ENCODE results near the gene GPC2.

DNA sequence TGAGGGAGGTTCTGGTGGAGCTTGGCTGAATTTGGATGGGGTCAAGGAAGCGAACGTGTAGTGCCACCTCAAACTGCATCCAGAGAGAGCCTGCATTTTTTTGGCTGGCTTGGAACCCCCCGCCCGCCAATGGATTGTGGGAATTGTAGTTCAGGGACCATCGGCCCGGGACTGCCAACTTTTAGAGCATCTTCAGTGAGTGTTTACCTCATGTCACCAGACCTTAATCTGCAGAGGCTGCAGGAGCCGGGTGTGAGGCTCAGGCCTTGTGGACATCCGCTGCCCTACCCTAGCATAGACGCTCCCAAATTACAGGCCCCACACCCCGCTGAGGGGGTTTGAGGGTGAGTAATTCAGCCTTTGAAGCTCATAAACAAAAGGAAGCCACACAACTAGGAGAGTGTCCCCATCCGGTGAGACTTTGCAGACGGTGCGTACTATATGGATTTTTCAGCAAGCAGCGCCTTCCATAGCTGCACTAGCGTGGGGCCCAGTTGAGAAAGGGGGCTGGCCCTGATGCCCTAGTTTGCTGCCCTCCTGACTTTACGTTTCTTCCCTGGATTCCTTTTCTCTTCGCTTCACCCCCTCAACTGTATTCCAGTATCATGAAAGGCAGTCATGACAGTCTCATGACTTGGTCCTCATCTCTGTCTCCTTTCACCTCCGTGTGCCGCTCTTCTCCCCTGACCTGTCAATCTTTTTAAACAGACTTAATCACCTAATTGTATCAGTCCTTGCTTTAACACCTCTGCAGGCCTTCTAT lies 57.0 kb downstream of the GPC2 start:
- TF ChIP-seq, protein P1, sequence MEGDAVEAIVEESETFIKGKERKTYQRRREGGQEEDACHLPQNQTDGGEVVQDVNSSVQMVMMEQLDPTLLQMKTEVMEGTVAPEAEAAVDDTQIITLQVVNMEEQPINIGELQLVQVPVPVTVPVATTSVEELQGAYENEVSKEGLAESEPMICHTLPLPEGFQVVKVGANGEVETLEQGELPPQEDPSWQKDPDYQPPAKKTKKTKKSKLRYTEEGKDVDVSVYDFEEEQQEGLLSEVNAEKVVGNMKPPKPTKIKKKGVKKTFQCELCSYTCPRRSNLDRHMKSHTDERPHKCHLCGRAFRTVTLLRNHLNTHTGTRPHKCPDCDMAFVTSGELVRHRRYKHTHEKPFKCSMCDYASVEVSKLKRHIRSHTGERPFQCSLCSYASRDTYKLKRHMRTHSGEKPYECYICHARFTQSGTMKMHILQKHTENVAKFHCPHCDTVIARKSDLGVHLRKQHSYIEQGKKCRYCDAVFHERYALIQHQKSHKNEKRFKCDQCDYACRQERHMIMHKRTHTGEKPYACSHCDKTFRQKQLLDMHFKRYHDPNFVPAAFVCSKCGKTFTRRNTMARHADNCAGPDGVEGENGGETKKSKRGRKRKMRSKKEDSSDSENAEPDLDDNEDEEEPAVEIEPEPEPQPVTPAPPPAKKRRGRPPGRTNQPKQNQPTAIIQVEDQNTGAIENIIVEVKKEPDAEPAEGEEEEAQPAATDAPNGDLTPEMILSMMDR (IDR thresholded peaks at IDR 0.05; ENCODE audit: insufficient read depth, low read length) = no peak
- TF ChIP-seq GABPA (IDR thresholded peaks at IDR 0.05; ENCODE audit: low read depth) = no peak
